Peyer's patch (tissue), 4 donors: Measurements from ENCODE around the gene BLTP3B.
"Not testable (repeated sequence)": the region's sequence is repeated elsewhere in the genome, so short reads cannot be mapped to it uniquely, and the experiment has no call there.

ENCODE experiments used
- POLR2A ChIP-seq, 2 donors: fragments of 450-650 bp; IDR thresholded peaks; one replicate each; pipeline ENCODE4 v1.5.1; 2017; ENCODE audit warnings: antibody characterized with exemption in 2 of 2, mild to moderate bottlenecking in 2 of 2, moderate library complexity in 2 of 2
- TF ChIP-seq, protein P1 (sequence below), 6 experiments: fragments of 450-650 bp in 4 of 6; fragments of 200-600 bp in 2 of 6; sonication (generic) in 1 of 6; IDR thresholded peaks; one replicate each; pipeline ENCODE4 v1.5.1; 2017 to 2019; ENCODE audit warnings: antibody characterized with exemption in 6 of 6, mild to moderate bottlenecking in 3 of 6, moderate library complexity in 1 of 6

DNA sequence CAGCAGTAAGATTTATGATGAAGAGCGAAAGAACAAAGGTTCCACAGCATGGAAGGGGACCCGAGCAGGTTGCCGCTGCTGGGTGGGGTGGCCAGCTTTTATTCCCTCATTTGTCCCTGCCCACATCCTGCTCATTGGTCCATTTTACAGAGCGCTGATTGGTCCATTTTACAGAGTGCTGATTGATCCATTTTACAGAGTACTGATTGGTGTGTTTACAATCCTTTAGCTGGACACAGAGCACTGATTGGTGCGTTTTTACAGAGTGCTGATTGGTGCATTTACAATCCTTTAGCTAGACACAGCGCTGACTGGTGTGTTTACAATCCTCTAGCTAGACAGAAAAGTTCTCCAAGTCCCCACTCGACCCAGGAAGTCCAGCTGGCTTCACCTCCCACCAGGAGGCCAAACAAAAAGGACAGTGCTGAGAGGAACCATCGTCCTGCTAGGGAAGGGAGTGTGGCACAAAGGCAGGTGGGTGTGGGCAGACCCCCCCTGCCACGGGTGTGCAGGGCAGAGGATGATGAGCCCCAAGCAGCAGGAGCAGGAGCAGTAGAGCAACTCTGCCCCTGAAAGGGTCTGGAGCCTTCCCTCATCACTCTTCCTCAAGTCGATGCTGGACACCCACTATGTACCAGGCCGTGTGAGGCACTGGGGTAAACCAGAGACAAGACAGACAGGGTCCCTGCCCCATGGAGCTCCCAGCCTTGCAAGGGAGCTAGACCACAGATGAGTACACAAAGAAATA is 46.4 kb upstream of the BLTP3B start:
- TF ChIP-seq, protein P1, sequence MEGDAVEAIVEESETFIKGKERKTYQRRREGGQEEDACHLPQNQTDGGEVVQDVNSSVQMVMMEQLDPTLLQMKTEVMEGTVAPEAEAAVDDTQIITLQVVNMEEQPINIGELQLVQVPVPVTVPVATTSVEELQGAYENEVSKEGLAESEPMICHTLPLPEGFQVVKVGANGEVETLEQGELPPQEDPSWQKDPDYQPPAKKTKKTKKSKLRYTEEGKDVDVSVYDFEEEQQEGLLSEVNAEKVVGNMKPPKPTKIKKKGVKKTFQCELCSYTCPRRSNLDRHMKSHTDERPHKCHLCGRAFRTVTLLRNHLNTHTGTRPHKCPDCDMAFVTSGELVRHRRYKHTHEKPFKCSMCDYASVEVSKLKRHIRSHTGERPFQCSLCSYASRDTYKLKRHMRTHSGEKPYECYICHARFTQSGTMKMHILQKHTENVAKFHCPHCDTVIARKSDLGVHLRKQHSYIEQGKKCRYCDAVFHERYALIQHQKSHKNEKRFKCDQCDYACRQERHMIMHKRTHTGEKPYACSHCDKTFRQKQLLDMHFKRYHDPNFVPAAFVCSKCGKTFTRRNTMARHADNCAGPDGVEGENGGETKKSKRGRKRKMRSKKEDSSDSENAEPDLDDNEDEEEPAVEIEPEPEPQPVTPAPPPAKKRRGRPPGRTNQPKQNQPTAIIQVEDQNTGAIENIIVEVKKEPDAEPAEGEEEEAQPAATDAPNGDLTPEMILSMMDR (IDR thresholded peaks at IDR 0.05): not testable (repeated sequence)
- TF ChIP-seq POLR2A (IDR thresholded peaks at IDR 0.05): not testable (repeated sequence)
